ENCODE measurements around the gene SMIM36. TPM values are rescaled to one million over a fixed set of nuclear protein-coding genes. Genes with fewer than 3 reads are reported as not detected.
"Not testable (repeated sequence)": the region's sequence is repeated elsewhere in the genome, so short reads cannot be mapped to it uniquely, and the experiment has no call there.

SMIM36 gene
- total RNA-seq, 1 donor from 2014 or later, result not detected

GRCh38 chr17:55423535-55423934 lies 87.7 kb downstream of the SMIM36 start:
- Histone ChIP-seq H3K9me3 (no peaks in the 10 kb centered on the region), H3K4me3 (no peak overlapping the region), H3K4me1 (peaks cover 20% of the 10 kb centered on the region), H3K27me3 (no peaks in the 10 kb centered on the region), H3K36me3 (no peaks in the 10 kb centered on the region), H3K27ac (no peak overlapping the region)
- no peak for DNase-seq (ENCODE audit: extremely low spot score in 2 of 2)
- intact Hi-C loops (cut with DNase I), result no loop called here
- TF ChIP-seq POLR2AphosphoS5 (IDR thresholded peaks at IDR 0.05; ENCODE audit: insufficient read depth in 1 of 2, low read depth in 1 of 2) (no peak), CTCF (IDR thresholded peaks at IDR 0.05) (no peak), POLR2A (IDR thresholded peaks at IDR 0.05) (no peak)

GRCh38 chr17:55422828-55423164 lies 88.5 kb downstream of the SMIM36 start:
- H3K27ac ChIP-seq; H3K4me3 ChIP-seq; H3K9me3 ChIP-seq; intact Hi-C loops (cut with DNase I); H3K36me3 ChIP-seq; DNase-seq (ENCODE audit: extremely low spot score in 2 of 2); H3K27me3 ChIP-seq: not testable (repeated sequence)
- H3K4me1 ChIP-seq, result peaks cover 20% of the 10 kb centered on the region

- Histone ChIP-seq H3K4me3 (peak within 1 kb of the TSS; percentile 67 to 73), H3K27ac (peak within 1 kb of the TSS; percentile 63), H3K36me3 (no peaks in the 10 kb centered on the region), H3K27me3 (no peaks in the 10 kb centered on the region), H3K9me3 (no peaks in the 10 kb centered on the region), H3K4me1 (peaks cover 20% of the 10 kb centered on the region)
- intact Hi-C loops (cut with DNase I), result no loop called here
- no peak for DNase-seq (ENCODE audit: extremely low spot score in 2 of 2)
- TF ChIP-seq POLR2A (IDR thresholded peaks at IDR 0.05) (peak in 1 of 2 donors; percentile 46), POLR2AphosphoS5 (IDR thresholded peaks at IDR 0.05; ENCODE audit: insufficient read depth in 1 of 2, low read depth in 1 of 2) (peak in 1 of 2 donors; percentile 19), CTCF (IDR thresholded peaks at IDR 0.05) (no peak)
These were observed 89.9 kb downstream of the SMIM36 start, which contains the start of gene MMD for GRCh38 chr17:55421179-55421934. MMD (minus strand) TSS chr17:55421835; CDS start chr17:55421695, 140 bp downstream.

GRCh38 chr17:55420776-55421178 lies 90.5 kb downstream of the SMIM36 start:
- no peaks in the 10 kb centered on the region for H3K9me3 ChIP-seq
- peaks cover 20% of the 10 kb centered on the region for H3K4me1 ChIP-seq
- intact Hi-C loops (cut with DNase I), result no loop called here
- DNase-seq (ENCODE audit: extremely low spot score in 2 of 2), result no peak
- H3K27ac ChIP-seq, result peak overlapping the region; percentile 63
- H3K4me3 ChIP-seq, result peak overlapping the region; percentile 67 to 73
- no peaks in the 10 kb centered on the region for H3K27me3 ChIP-seq
- H3K36me3 ChIP-seq, result no peaks in the 10 kb centered on the region
- TF ChIP-seq CTCF (IDR thresholded peaks at IDR 0.05) (no peak), POLR2AphosphoS5 (IDR thresholded peaks at IDR 0.05; ENCODE audit: insufficient read depth in 1 of 2, low read depth in 1 of 2) (no peak), POLR2A (IDR thresholded peaks at IDR 0.05) (no peak)

- H3K27ac ChIP-seq, result no peak overlapping the region
- H3K36me3 ChIP-seq, result no peaks in the 10 kb centered on the region
- no peaks in the 10 kb centered on the region for H3K9me3 ChIP-seq
- H3K4me3 ChIP-seq, result peak overlapping the region; percentile 67 to 73
- H3K4me1 ChIP-seq, result peaks cover 20% of the 10 kb centered on the region
- DNase-seq (ENCODE audit: extremely low spot score in 2 of 2), result no peak
- H3K27me3 ChIP-seq, result no peaks in the 10 kb centered on the region
- intact Hi-C loops (cut with DNase I), result no loop called here
- no peak for TF ChIP-seq CTCF (IDR thresholded peaks at IDR 0.05)
- TF ChIP-seq POLR2A (IDR thresholded peaks at IDR 0.05), result no peak
- TF ChIP-seq POLR2AphosphoS5 (IDR thresholded peaks at IDR 0.05; ENCODE audit: insufficient read depth in 1 of 2, low read depth in 1 of 2), result no peak
These were observed 91.0 kb downstream of the SMIM36 start for GRCh38 chr17:55420067-55420775.

All from vagina (tissue), 2 donors.